ENCODE data around the gene CDC37L1.

The CDC37L1 gene

DNA sequence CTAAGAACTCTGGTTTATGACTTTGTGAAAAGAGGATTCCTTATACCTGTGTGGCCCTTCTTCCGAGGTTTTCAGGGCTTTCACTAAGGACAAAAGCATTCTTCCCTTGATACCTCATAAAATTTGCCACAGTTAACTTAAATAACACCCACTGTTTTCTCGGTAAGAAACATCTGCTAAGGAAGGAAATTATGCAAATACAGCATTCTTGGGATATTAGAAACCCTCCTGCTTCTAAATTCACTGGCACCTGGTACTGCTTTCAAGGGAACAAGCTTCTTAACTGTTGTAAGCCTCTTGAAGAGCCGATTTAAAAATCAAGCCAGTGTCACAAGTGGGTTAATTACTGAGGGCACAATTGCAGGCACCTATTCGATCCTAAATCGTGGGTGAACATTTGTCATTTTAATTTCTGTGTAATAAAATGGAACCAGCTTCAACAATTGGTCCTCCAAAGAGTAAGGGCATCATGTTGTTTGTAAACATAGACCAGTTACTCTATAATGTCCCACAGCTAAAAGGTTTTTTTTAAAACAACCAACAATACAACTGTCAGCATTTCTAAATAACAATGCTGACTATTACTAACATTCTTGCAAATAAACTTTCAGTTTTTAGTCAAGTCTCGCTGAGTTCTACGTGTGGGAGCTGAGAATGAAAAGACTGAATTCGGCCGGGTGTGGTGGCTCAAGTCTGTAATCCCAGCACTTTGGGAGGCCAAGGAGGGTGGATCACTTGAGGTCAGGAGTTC lies 35.1 kb downstream of the CDC37L1 start:
- TF ChIP-seq, protein P1, sequence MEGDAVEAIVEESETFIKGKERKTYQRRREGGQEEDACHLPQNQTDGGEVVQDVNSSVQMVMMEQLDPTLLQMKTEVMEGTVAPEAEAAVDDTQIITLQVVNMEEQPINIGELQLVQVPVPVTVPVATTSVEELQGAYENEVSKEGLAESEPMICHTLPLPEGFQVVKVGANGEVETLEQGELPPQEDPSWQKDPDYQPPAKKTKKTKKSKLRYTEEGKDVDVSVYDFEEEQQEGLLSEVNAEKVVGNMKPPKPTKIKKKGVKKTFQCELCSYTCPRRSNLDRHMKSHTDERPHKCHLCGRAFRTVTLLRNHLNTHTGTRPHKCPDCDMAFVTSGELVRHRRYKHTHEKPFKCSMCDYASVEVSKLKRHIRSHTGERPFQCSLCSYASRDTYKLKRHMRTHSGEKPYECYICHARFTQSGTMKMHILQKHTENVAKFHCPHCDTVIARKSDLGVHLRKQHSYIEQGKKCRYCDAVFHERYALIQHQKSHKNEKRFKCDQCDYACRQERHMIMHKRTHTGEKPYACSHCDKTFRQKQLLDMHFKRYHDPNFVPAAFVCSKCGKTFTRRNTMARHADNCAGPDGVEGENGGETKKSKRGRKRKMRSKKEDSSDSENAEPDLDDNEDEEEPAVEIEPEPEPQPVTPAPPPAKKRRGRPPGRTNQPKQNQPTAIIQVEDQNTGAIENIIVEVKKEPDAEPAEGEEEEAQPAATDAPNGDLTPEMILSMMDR (IDR thresholded peaks at IDR 0.05): no peak
- TF ChIP-seq ZFX (IDR thresholded peaks at IDR 0.05; ENCODE audit: borderline replicate concordance): no peak
- no peak overlapping the region for H3K27ac ChIP-seq

DNA sequence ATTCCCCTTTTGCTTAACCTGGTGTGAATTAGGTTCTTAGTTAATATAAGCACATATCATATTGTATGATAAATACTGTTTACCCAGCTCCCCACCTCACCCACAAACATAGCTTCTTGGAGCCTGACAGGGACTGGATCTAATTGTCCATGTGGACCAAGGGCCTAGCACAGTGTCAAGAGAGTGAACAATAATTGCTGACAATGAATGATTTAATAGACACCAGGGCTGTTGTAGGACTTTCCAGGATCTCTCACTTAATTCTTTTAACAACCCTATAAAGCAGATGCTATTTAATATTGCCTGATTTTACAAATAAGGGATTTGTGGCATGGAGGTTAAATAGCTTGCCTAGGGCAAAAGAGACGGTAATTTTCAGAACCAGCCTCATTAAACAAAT lies 36.8 kb downstream of the CDC37L1 start:
- H3K27ac ChIP-seq: no peak overlapping the region
- TF ChIP-seq, protein P1 (IDR thresholded peaks at IDR 0.05): no peak
- no peak for TF ChIP-seq ZFX (IDR thresholded peaks at IDR 0.05; ENCODE audit: borderline replicate concordance)

DNA sequence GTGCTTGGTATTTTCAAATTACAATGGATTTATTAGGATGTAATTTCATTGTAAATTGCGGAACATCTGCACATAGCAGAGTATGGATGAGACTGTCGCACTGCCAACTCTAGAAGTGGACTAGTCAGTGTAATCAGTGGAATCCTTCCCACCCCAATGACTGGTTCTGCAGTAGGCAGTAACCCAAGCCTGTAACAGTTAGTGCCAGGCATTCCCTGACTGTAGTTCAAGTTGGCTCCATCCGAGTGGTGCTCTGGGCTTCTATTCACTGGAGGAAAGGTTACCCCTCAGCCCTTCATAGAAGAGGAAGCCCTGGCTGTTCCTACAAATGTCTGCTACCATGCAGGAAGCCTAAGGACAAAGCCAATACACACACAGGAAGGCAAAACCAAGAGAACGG lies 38.4 kb downstream of the CDC37L1 start:
- TF ChIP-seq, protein P1 (IDR thresholded peaks at IDR 0.05): no peak
- no peak for TF ChIP-seq ZFX (IDR thresholded peaks at IDR 0.05; ENCODE audit: borderline replicate concordance)

DNA sequence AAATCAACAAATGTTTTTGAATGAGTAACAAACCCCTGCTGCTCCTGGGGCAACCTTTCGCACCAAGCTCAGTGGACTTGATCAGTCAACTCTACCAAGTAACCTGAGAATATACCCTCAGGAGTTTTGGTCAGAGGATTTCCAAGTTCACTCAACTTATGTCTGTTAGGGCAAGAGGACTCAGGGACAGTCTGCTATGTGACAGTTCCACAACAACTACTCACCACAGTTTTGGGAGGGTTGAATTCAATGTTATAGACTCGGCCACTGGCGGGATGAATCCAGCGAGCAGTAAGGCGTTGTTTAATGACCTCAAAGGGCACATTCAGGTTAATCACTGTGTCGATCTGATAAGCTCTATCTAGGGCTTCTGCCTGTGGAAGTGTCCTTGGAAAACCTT lies 39.5 kb downstream of the CDC37L1 start:
- TF ChIP-seq ZFX (IDR thresholded peaks at IDR 0.05; ENCODE audit: borderline replicate concordance): no peak
- H3K27ac ChIP-seq: no peak overlapping the region

More for the DNA sequence above, 38.4 kb downstream of the CDC37L1 start:
- no peak overlapping the region for H3K27ac ChIP-seq

DNA sequence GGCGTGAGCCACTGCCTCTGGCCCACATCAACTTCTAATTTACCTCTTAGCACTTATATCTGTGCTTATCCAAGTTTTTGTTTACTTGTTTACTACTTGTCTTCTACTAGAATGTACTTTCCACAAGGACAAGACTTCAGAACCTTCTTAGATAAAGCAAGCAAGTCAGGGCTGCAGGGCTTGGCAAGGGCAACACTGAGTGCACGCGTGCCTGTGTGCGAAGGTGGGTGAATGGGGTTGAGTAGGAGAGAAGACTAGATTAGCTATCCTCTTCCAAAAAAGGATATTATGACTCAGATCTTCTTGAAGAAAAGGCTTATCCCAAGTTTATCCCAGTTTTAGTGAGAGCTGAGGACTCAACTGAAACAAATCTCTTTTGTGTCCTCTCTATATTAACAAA lies 42.4 kb downstream of the CDC37L1 start:
- no peak overlapping the region for H3K27ac ChIP-seq
- TF ChIP-seq ZFX (IDR thresholded peaks at IDR 0.05; ENCODE audit: borderline replicate concordance): no peak
- TF ChIP-seq, protein P1 (IDR thresholded peaks at IDR 0.05): no peak

DNA sequence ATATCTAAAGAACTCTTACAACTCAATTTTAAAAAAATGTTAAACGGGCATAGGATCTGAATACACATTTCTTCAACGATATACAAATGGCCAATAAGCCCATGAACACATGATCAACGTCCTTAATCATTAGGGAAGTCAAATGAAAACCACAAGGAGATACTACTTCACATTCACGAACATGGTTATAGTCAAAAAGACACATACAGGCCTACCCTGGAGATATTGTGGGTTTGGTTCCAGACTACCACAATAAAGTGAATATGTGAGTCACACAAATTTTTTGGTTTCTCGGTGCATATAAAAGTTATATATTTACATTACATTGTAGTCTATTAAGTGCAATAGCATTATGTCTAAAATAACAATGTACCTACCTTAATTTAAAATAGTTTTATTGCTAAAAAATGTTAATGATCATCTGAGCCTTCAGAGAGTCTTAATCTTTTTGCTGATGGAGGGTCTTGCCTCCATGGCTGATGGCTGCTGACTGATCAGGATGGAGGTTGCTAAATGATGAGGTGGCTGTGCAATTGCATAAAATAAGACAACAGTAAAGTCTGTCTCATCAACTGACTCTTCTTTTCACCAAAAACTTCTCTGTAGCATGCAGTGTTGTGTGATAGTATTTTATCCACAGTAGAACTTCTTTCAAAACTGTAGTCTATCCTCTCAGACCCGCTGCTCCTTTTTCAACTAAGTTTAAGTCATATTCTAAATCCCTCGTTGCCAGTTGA lies 46.5 kb downstream of the CDC37L1 start:
- TF ChIP-seq, protein P1 (IDR thresholded peaks at IDR 0.05): no peak
- TF ChIP-seq ZFX (IDR thresholded peaks at IDR 0.05; ENCODE audit: borderline replicate concordance): no peak
- H3K27ac ChIP-seq: no peak overlapping the region

DNA sequence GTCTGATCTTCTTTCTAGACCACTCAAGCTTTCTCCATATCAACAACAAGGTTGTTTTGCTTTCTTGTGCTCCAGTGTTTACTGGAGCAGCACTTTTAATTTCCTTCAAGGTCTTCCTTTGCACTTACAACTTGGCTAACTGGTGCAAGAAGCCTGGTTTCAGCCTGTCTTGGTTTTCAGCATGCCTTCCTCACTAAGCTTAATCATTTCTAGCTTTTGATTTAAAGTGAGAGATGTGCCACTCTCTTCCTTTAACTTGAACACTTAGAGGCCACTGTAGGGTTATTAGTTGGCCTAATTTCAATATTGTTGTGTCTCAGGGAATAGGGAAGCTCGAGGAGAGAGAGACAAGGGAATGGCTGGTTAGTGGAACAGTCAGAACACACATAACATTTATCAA lies 48.2 kb downstream of the CDC37L1 start:
- no peak overlapping the region for H3K27ac ChIP-seq
- TF ChIP-seq, protein P1 (IDR thresholded peaks at IDR 0.05): no peak
- TF ChIP-seq ZFX (IDR thresholded peaks at IDR 0.05; ENCODE audit: borderline replicate concordance): no peak
